HG03039 (cell line): ENCODE measurements around the gene CLEC4G.
"Not testable (repeated sequence)": the region's sequence is repeated elsewhere in the genome, so short reads cannot be mapped to it uniquely, and the experiment has no call there.

Experiments used
- ATAC-seq: cut with Tn5 transposase; IDR thresholded peaks from one replicate; pipeline ENCODE4 v1.9.1; 2021; ENCODE audit warnings: mild to moderate bottlenecking, moderate library complexity; ENCODE audit not compliant: unreplicated experiment

CLEC4G gene

GRCh38 chr19:7746903-7747884, 15.3 kb upstream of the CLEC4G start, which contains the start of gene CD209:
CD209 (minus strand) TSS chr19:7747534; CDS start chr19:7747511, 23 bp downstream.
- no peak for ATAC-seq

- ATAC-seq: not testable (repeated sequence)
Measured at GRCh38 chr19:7746306-7746705, 14.4 kb upstream of the CLEC4G start.

GRCh38 chr19:7744871-7745650, 13.2 kb upstream of the CLEC4G start:
- no peak for ATAC-seq

- no peak for ATAC-seq
Measured at GRCh38 chr19:7744199-7744786, 12.4 kb upstream of the CLEC4G start.

- ATAC-seq: no peak
Measured at GRCh38 chr19:7743425-7743841, 11.5 kb upstream of the CLEC4G start.

GRCh38 chr19:7742991-7743390, 11.1 kb upstream of the CLEC4G start:
- ATAC-seq: no peak

- no peak for ATAC-seq
Measured at GRCh38 chr19:7742575-7742974, 10.7 kb upstream of the CLEC4G start.

- ATAC-seq: no peak
Measured at GRCh38 chr19:7740682-7741054, 8.8 kb upstream of the CLEC4G start.

- ATAC-seq: no peak
Measured at GRCh38 chr19:7739801-7740681, 8.1 kb upstream of the CLEC4G start.

- no peak for ATAC-seq
Measured at GRCh38 chr19:7739211-7739755, 7.4 kb upstream of the CLEC4G start.

GRCh38 chr19:7738023-7738422, 6.1 kb upstream of the CLEC4G start:
- no peak for ATAC-seq

GRCh38 chr19:7737215-7737614, 5.3 kb upstream of the CLEC4G start:
- no peak for ATAC-seq

- ATAC-seq: no peak
Measured at GRCh38 chr19:7736148-7736547, 4.2 kb upstream of the CLEC4G start.

- no peak for ATAC-seq
Measured at GRCh38 chr19:7734220-7735203, 2.6 kb upstream of the CLEC4G start.

GRCh38 chr19:7733376-7733775, 1.5 kb upstream of the CLEC4G start:
- no peak for ATAC-seq

- no peak for ATAC-seq
Measured at GRCh38 chr19:7731615-7732014, 295 bp downstream of the CLEC4G start.

GRCh38 chr19:7731218-7731595, 703 bp downstream of the CLEC4G start:
- ATAC-seq: no peak

- ATAC-seq: no peak
Measured at GRCh38 chr19:7730286-7731217, 1.4 kb downstream of the CLEC4G start.
